ENCODE measurements around the gene GFY. TPM values are rescaled to one million over a fixed set of nuclear protein-coding genes. Genes with fewer than 3 reads are reported as not detected.

The GFY gene
- total and polyA plus RNA-seq, 10 donors: not detected

GRCh38 chr19:49390929-49391359 lies 34.2 kb upstream of the GFY start:
- TF ChIP-seq POLR2A (IDR thresholded peaks at IDR 0.05) (no peak), POLR2AphosphoS5 (IDR thresholded peaks at IDR 0.05) (peak in 1 of 3 donors; percentile 22), CTCF (IDR thresholded peaks at IDR 0.05 in 8 of 11, conservative IDR thresholded peaks at IDR 0.05 in 3 of 11) (peak in 1 of 11 experiments; percentile 19)
- DNase-seq: peak; percentile 81
- intact Hi-C loops (cut with DNase I; ENCODE audit: low total_unique reads): no loop called here
- Histone ChIP-seq H3K4me3 (no peak overlapping the region), H3K36me3 (no peaks in the 10 kb centered on the region), H3K27me3 (replicated peaks in 1 of 7) (peaks cover 0 to 19% (median 0%) of the 10 kb centered on the region in 7 donors), H3K4me1 (peaks cover 0 to 44% (median 13%) of the 10 kb centered on the region in 6 donors), H3K9me3 (no peaks in the 10 kb centered on the region), H3K27ac (peak overlapping the region in 6 of 8 donors; percentile 18 to 71 (median 52))
- 51 to 67% (median 60%) methylated on average over 9 of the region's 9 CpGs for WGBS, 5 donors

GRCh38 chr19:49391581-49392399 lies 33.4 kb upstream of the GFY start:
- Histone ChIP-seq H3K9me3 (no peaks in the 10 kb centered on the region), H3K27me3 (replicated peaks in 1 of 7) (peaks cover 0 to 19% (median 0%) of the 10 kb centered on the region in 7 donors), H3K4me1 (peaks cover 0 to 44% (median 13%) of the 10 kb centered on the region in 6 donors), H3K4me3 (no peak overlapping the region), H3K27ac (peak overlapping the region in 6 of 8 donors; percentile 18 to 71 (median 52)), H3K36me3 (no peaks in the 10 kb centered on the region)
- 24 to 31% (median 28%) methylated on average over 12 to 14 of the region's 14 CpGs for WGBS, 5 donors
- DNase-seq: peak; percentile 93
- TF ChIP-seq CTCF (IDR thresholded peaks at IDR 0.05 in 8 of 11, conservative IDR thresholded peaks at IDR 0.05 in 3 of 11) (peak; percentile 73 to 91 (median 84)), POLR2A (IDR thresholded peaks at IDR 0.05) (no peak), POLR2AphosphoS5 (IDR thresholded peaks at IDR 0.05) (peak in 2 of 3 donors; percentile 34 to 41)
- intact Hi-C loops (cut with DNase I; ENCODE audit: low total_unique reads): loop anchor here (2.0 kb wide), 1 partner anchor 51 kb away; no protein-coding TSS in a partner anchor

GRCh38 chr19:49393881-49394280 lies 31.3 kb upstream of the GFY start:
- intact Hi-C loops (cut with DNase I; ENCODE audit: low total_unique reads): loop anchor here (2.0 kb wide), 1 partner anchor 49 kb away; no protein-coding TSS in a partner anchor
- Histone ChIP-seq H3K36me3 (no peaks in the 10 kb centered on the region), H3K4me1 (peaks cover 0 to 26% (median 11%) of the 10 kb centered on the region in 6 donors), H3K9me3 (no peaks in the 10 kb centered on the region), H3K4me3 (no peak overlapping the region), H3K27me3 (replicated peaks in 1 of 7) (peaks cover 0 to 20% (median 0%) of the 10 kb centered on the region in 7 donors), H3K27ac (no peak overlapping the region)
- DNase-seq: no peak
- no peak for TF ChIP-seq POLR2AphosphoS5 (IDR thresholded peaks at IDR 0.05)
- no peak for TF ChIP-seq POLR2A (IDR thresholded peaks at IDR 0.05)
- TF ChIP-seq CTCF (IDR thresholded peaks at IDR 0.05 in 8 of 11, conservative IDR thresholded peaks at IDR 0.05 in 3 of 11): no peak
- WGBS, 5 donors: 64 to 79% (median 74%) methylated on average over 4 to 5 of the region's 5 CpGs
